ENCODE results near the gene LCE3C.

Gene LCE3C

DNA sequence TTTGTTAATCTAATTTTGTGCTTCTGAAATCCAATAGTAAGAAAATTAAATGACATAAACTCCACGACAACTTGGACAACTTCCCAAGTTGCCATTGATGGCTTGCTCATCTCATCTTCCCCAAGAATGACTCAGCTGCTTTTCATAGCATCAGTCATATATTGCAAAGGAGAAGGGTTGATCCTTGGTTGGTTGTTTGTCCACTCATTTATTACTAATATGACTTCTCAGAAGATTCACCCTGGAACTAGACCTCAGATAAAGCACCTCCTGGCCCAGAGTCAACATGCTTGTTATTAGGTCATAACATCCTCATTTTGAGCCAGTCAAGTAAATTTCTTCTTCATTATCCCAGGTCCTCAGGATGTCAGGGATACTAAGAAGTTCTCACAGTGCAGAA is 17.4 kb upstream of the LCE3C start:
- no peak overlapping the region for H3K4me3 ChIP-seq (ENCODE audit: low read length)
- no peak for TF ChIP-seq CTCF (conservative IDR thresholded peaks at IDR 0.05; ENCODE audit: low read length)
- no peak for DNase-seq (ENCODE audit: low read depth)

DNA sequence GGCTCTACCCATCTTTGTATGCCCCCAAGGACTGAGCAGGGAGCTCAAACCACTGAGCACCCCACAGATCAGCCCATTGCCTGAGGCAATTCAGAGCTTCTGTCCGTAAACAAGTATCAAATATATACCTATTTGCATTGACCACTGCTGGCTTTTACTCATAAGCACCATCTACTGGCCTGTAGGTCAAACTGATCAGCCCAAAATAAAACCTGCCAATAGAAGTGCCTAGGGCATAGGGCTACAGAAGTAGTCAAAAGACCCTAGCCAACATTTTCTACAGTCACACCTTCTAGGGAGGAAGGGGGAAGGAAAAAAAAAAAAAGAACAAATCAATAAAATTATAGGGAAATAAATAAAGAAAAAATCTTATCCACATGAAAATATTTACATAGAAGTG is 14.4 kb upstream of the LCE3C start:
- no peak for TF ChIP-seq CTCF (conservative IDR thresholded peaks at IDR 0.05; ENCODE audit: low read length)
- no peak for DNase-seq (ENCODE audit: low read depth)
- no peak overlapping the region for H3K4me3 ChIP-seq (ENCODE audit: low read length)

GRCh38 chr1:152596986-152597385 is 3.0 kb upstream of the LCE3C start:
- no peak for DNase-seq (ENCODE audit: low read depth)
- TF ChIP-seq CTCF (conservative IDR thresholded peaks at IDR 0.05; ENCODE audit: low read length): no peak

DNA sequence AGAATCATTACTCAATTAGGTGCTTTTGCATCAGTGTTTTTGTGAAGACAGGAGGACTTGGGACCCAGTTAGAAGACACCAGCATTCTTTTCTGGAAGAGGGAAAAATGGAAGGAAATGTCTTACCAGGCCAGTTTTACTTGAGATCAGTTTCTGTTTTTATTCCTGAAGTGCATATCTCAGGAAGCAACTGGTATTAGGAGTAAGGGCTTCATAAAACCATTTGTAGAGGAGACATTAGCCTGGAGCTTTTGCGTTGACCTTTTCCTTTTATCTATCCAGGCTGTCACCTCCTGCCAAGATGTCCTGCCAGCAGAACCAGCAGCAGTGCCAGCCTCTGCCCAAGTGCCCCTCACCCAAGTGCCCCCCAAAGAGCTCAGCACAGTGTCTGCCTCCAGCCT is 13.5 kb downstream of the LCE3C start, which contains the start of gene LCE3B:
TSS of gene LCE3B (plus strand) at position 301 of the 400 bp plus-strand sequence. CDS start at position 301, 0 bp downstream.
- no peak for TF ChIP-seq CTCF (conservative IDR thresholded peaks at IDR 0.05; ENCODE audit: low read length)
- no peak within 1 kb of the TSS for H3K4me3 ChIP-seq (ENCODE audit: low read length)
- no peak for DNase-seq (ENCODE audit: low read depth)

More at GRCh38 chr1:152596986-152597385, 3.0 kb upstream of the LCE3C start:
- no peak overlapping the region for H3K4me3 ChIP-seq (ENCODE audit: low read length)

- DNase-seq (ENCODE audit: low read depth): no peak
- no peak for TF ChIP-seq CTCF (conservative IDR thresholded peaks at IDR 0.05; ENCODE audit: low read length)
- H3K4me3 ChIP-seq (ENCODE audit: low read length): no peak overlapping the region
These were observed 22.0 kb downstream of the LCE3C start for GRCh38 chr1:152621993-152622392.

GRCh38 chr1:152622803-152623202 is 22.8 kb downstream of the LCE3C start, which contains the start of gene LCE3A:
TSS of gene LCE3A (minus strand) at chr1:152623103. CDS start at chr1:152623103, 0 bp downstream.
- no peak for DNase-seq (ENCODE audit: low read depth)
- TF ChIP-seq CTCF (conservative IDR thresholded peaks at IDR 0.05; ENCODE audit: low read length): no peak
- no peak within 1 kb of the TSS for H3K4me3 ChIP-seq (ENCODE audit: low read length)

DNA sequence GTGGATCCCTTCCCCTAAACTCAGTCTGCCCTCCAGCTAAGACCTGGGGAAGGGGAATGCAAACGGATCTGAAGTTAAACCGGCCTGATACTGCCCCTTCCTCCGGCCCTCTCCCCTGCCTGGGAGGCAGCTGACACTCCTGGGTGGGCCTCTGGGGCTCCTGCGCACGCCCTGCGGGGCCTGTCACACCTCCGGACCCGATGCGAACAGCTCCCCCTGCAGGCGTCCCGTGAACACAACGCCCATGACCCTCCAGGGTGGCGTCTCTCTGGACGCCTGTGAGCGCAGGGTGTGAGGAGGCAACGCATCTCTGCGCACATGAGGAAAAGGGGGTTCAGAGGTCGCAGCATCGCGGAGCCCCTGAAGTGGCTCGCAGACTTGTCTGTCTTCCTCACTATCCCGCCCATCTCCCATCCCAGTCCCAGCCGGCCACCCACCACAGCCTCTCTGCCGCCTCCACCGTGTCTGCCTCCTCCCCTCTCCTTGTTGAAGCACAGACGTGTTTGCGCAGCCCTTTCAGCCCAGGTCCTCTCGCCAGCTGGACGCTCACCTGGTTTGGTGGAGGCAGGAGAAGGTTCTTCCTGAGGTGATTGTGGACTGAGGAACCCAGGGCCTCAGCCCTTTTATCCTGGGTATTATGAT is 23.3 kb downstream of the LCE3C start:
- TF ChIP-seq CTCF (conservative IDR thresholded peaks at IDR 0.05; ENCODE audit: low read length): peak; percentile 8; the same call in 1 of the 2 replicates
- DNase-seq (ENCODE audit: low read depth): no peak

More for the DNA sequence above, 23.3 kb downstream of the LCE3C start:
- no peak overlapping the region for H3K4me3 ChIP-seq (ENCODE audit: low read length)
